HepG2 (cell line): ENCODE measurements around the gene ING5. TPM values are rescaled to one million over a fixed set of nuclear protein-coding genes. Genes with fewer than 3 reads are reported as not detected.

ENCODE experiments used
- GATA4 ChIP-seq: sonication (generic); IDR thresholded peaks from 2 replicates; pipeline ENCODE4 v1.6.1; 2016; ENCODE audit warnings: antibody characterized with exemption, low read depth, borderline replicate concordance
- IRF9 ChIP-seq: sonication (generic); formaldehyde crosslinking; IDR thresholded peaks from 2 replicates; pipeline ENCODE4 v1.8.0; 2022; ENCODE audit warnings: missing genetic modification reagents, mild to moderate bottlenecking, borderline replicate concordance
- MYC ChIP-seq: sonication (generic); formaldehyde crosslinking; IDR thresholded peaks from 2 replicates; pipeline ENCODE4 v1.9.0; 2021; ENCODE audit warnings: missing genetic modification reagents, borderline replicate concordance
- RAD21 ChIP-seq: fragments of 450-650 bp; formaldehyde crosslinking; IDR thresholded peaks from 2 replicates; pipeline ENCODE4 v1.5.0; 2020; ENCODE audit warnings: mild to moderate bottlenecking
- RFXAP ChIP-seq: sonication (generic); formaldehyde crosslinking; IDR thresholded peaks from 2 replicates; pipeline ENCODE4 v1.4.0; 2020; ENCODE audit warnings: missing genetic modification reagents, borderline replicate concordance
- STAG1 ChIP-seq: sonication (generic); formaldehyde crosslinking; IDR thresholded peaks from 2 replicates; pipeline ENCODE4 v1.4.0; 2020; ENCODE audit warnings: missing genetic modification reagents
- THAP7 ChIP-seq: sonication (generic); formaldehyde crosslinking; IDR thresholded peaks from 2 replicates; pipeline ENCODE4 v1.8.1; 2023; ENCODE audit warnings: mild to moderate bottlenecking, missing genetic modification reagents
- THAP9 ChIP-seq: sonication (generic); formaldehyde crosslinking; IDR thresholded peaks from 2 replicates; pipeline ENCODE4; 2020; ENCODE audit warnings: missing genetic modification reagents, mild to moderate bottlenecking, borderline replicate concordance
- ZNF264 ChIP-seq: sonication (generic); formaldehyde crosslinking; IDR thresholded peaks from 2 replicates; pipeline ENCODE4 v1.4.0; 2020; ENCODE audit warnings: missing genetic modification reagents
- ZNF318 ChIP-seq: sonication (generic); formaldehyde crosslinking; IDR thresholded peaks from 2 replicates; pipeline ENCODE4 v1.4.0; 2020; ENCODE audit warnings: mild to moderate bottlenecking, missing genetic modification reagents
- ZNF546 ChIP-seq: sonication (generic); formaldehyde crosslinking; conservative IDR thresholded peaks from 2 replicates; pipeline ENCODE4 v1.8.1; 2023; ENCODE audit warnings: mild to moderate bottlenecking, missing genetic modification reagents
- ZNF605 ChIP-seq: sonication (generic); formaldehyde crosslinking; IDR thresholded peaks from 2 replicates; pipeline ENCODE4 v1.8.0; 2022; ENCODE audit warnings: mild to moderate bottlenecking, missing genetic modification reagents
- ZNF790 ChIP-seq: sonication (generic); formaldehyde crosslinking; IDR thresholded peaks from 2 replicates; pipeline ENCODE4 v1.8.0; 2022; ENCODE audit warnings: missing genetic modification reagents, mild to moderate bottlenecking, borderline replicate concordance
- ZSCAN9 ChIP-seq: IDR thresholded peaks from 2 replicates; pipeline ENCODE4 v1.6.1; 2016; ENCODE audit warnings: borderline replicate concordance
- polyA plus RNA-seq, 8 experiments: library from polyadenylated mRNA; depleted of rRNA in 3 of 8; stranded (reverse) in 7 of 8; unstranded in 1 of 8; fragments of >200 nt; fragmentation: Illumina TruSeq in 4 of 8; extraction: Trizol in 4 of 8; gene quantifications; 2 replicates each; pipeline versions ENCODE4 v1.2.1 to v1.2.3, GENCODE V29; 2011 to 2016; ENCODE audit warnings: low read depth in 4 of 8, missing spikeins in 1 of 8, mixed read lengths in 1 of 8; ENCODE audit not compliant: insufficient read depth in 1 of 8
- total RNA-seq, 5 experiments: library from RNA; depleted of rRNA; stranded (reverse); fragments of >200 nt; fragmentation: Illumina TruSeq; extraction: Trizol; gene quantifications; 2 replicates each; pipeline ENCODE4 v1.2.3, GENCODE V29; 2016; ENCODE audit warnings: low read depth in 1 of 5

Gene ING5
- total and polyA plus RNA-seq, 2 of the 13 experiments (the other 11 are each of a cell fraction or from before 2014, with no cell fraction given) = 61.9 to 71.9 TPM

GRCh38 chr2:241773511-241774418 lies 71.9 kb downstream of the ING5 start (continued):
- peak; percentile 30; the same call in 1 of the 2 replicates for TF ChIP-seq THAP9 (CRISPR knock-in tag)
- peak; percentile 44 for TF ChIP-seq ZSCAN9 (CRISPR knock-in tag)
- no peak for TF ChIP-seq RFXAP
- TF ChIP-seq ZNF605 (CRISPR knock-in tag) = peak; percentile 25; the same call in 1 of the 2 replicates
- TF ChIP-seq ZNF264 (CRISPR knock-in tag) = 0 out of 2 replicates have a peak, but pooled peaks have one; percentile 7
- TF ChIP-seq GATA4 = 0 out of 2 replicates have a peak, but pooled peaks have one; percentile 45
- TF ChIP-seq ZNF318 (CRISPR knock-in tag) = no peak
- no peak for TF ChIP-seq ZNF790 (CRISPR knock-in tag)
- peak; percentile 48 for TF ChIP-seq RAD21 (CRISPR knock-in tag)
- TF ChIP-seq ZNF546 (CRISPR knock-in tag) = 0 out of 2 replicates have a peak, but pooled peaks have one; percentile 1
- TF ChIP-seq IRF9 (CRISPR knock-in tag) = no peak
- TF ChIP-seq THAP7 (CRISPR knock-in tag) = no peak; the same call in 1 of the 2 replicates
- peak; percentile 82 for TF ChIP-seq MYC (CRISPR knock-in tag)
- TF ChIP-seq STAG1 = no peak
